HCT116 (cell line): ENCODE measurements around the gene ADPGK. TPM values are rescaled to one million over a fixed set of nuclear protein-coding genes. Genes with fewer than 3 reads are reported as not detected.

Experiments
- ATAC-seq: fragments of 200-7000 bp; cut with Tn5 transposase; 2 replicates; pipeline ENCODE4 v1.9.1; 2020; ENCODE audit warnings: mild to moderate bottlenecking, moderate library complexity
- BruUV-seq: library from RNA; stranded (reverse); fragments of 400-500 nt; replicated peaks from 2 replicates; lab custom pipeline; 2021; lab: Mats Ljungman, UMichigan
- CTCF ChIA-PET: fragments of 300-600 bp; sonication (Branson Sonifier 250); formaldehyde crosslinking; loops from one replicate; lab custom pipeline; 2021; ENCODE audit warnings: antibody characterized with exemption; lab: Charles Lee
- POLR2A ChIA-PET: fragments of 300-600, 350-600 bp; sonication (Branson Sonifier 250); formaldehyde crosslinking; loops from one replicate; lab custom pipeline; 2021; ENCODE audit warnings: antibody characterized with exemption; lab: Charles Lee
- RAD21 ChIA-PET, 2 experiments: fragments of 300-600 bp; sonication (Branson Sonifier 250); formaldehyde crosslinking; loops; one replicate each; lab custom pipeline; 2023; ENCODE audit warnings: low total read pairs in 2 of 2; ENCODE audit not compliant: uncharacterized antibody in 2 of 2, unreplicated experiment in 2 of 2, low non-redundant PET in 1 of 2; lab: Charles Lee
- DNase-seq: peaks from one replicate; pipeline ENCODE4 v3.0.0-alpha.2; 2010; ENCODE audit warnings: low read depth, low spot score
- H2AFZ ChIP-seq: fragments of 200-600 bp; shearing (Covaris generic), sonication (generic); 2 replicates; pipeline ENCODE4 v1.6.1; 2017; ENCODE audit warnings: low read depth, mixed run types, mixed read lengths, antibody characterized with exemption, low read length; ENCODE audit not compliant: poor library complexity, severe bottlenecking
- H3K27ac ChIP-seq: 2 replicates; pipeline ENCODE4 v1.5.1; 2012; ENCODE audit warnings: low read depth, low read length
- H3K27me3 ChIP-seq: fragments of 200-600 bp; sonication (generic); 2 replicates; pipeline ENCODE4 v1.6.1; 2016; ENCODE audit warnings: mixed run types, low read length, mixed read lengths; ENCODE audit not compliant: insufficient read depth
- H3K36me3 ChIP-seq, 2 experiments: fragments of 200-500 bp in 1 of 2; fragments of 200-600 bp in 1 of 2; sonication (Bioruptor generic) in 1 of 2; sonication (generic) in 1 of 2; 2 replicates each; pipeline versions ENCODE4 v1.5.1 to v1.6.1; 2014 to 2016; ENCODE audit warnings: low read length in 2 of 2, inconsistent platforms in 1 of 2, mixed read lengths in 1 of 2, mixed run types in 1 of 2; ENCODE audit not compliant: insufficient read depth in 2 of 2, control insufficient read depth in 1 of 2
- H3K4me1 ChIP-seq, 2 experiments: fragments of 200-600 bp in 1 of 2; sonication (generic) in 1 of 2; 2 replicates each; pipeline versions ENCODE4 v1.5.1 to v1.6.1; 2012 to 2017; ENCODE audit warnings: low read length in 2 of 2, inconsistent platforms in 1 of 2, mild to moderate bottlenecking in 1 of 2, mixed read lengths in 1 of 2, mixed run types in 1 of 2, moderate library complexity in 1 of 2; ENCODE audit not compliant: insufficient read depth in 2 of 2, control insufficient read depth in 1 of 2
- H3K4me2 ChIP-seq: fragments of 200-600 bp; sonication (generic); 2 replicates; pipeline ENCODE4 v1.6.1; 2017; ENCODE audit warnings: mixed run types, low read length, mixed read lengths
- H3K4me3 ChIP-seq, 2 experiments: fragments of 200-600 bp in 1 of 2; sonication (generic) in 1 of 2; replicated peaks in 1 of 2; 2 replicates each; pipeline ENCODE4 v1.5.1; 2011 to 2016; ENCODE audit warnings: low read length in 2 of 2, control low read depth in 1 of 2, low read depth in 1 of 2, mild to moderate bottlenecking in 1 of 2, mixed read lengths in 1 of 2, mixed run types in 1 of 2
- H3K79me2 ChIP-seq: fragments of 200-600 bp; sonication (generic); 2 replicates; pipeline ENCODE4 v1.6.1; 2017; ENCODE audit warnings: mild to moderate bottlenecking, mixed run types, low read length, moderate library complexity, mixed read lengths; ENCODE audit not compliant: insufficient read depth
- H3K9ac ChIP-seq: fragments of 200-600 bp; sonication (generic); 2 replicates; pipeline ENCODE4 v1.6.1; 2016; ENCODE audit warnings: low read length, mixed read lengths
- H3K9me2 ChIP-seq: fragments of 200-600 bp; sonication (generic), shearing (Covaris generic); 2 replicates; pipeline ENCODE4 v1.6.1; 2017; ENCODE audit warnings: mixed run types, mild to moderate bottlenecking, moderate library complexity; ENCODE audit not compliant: insufficient read depth
- H3K9me3 ChIP-seq, 2 experiments: fragments of 200-500 bp in 1 of 2; fragments of 200-600 bp in 1 of 2; sonication (Bioruptor generic) in 1 of 2; sonication (generic) in 1 of 2; 2 replicates each; pipeline ENCODE4 v1.6.1; 2014 to 2017; ENCODE audit warnings: low read length in 2 of 2, mixed read lengths in 2 of 2, inconsistent platforms in 1 of 2, low read depth in 1 of 2, mild to moderate bottlenecking in 1 of 2, mixed run types in 1 of 2, moderate library complexity in 1 of 2; ENCODE audit not compliant: control insufficient read depth in 1 of 2, insufficient read depth in 1 of 2
- H4K20me1 ChIP-seq: fragments of 200-600 bp; sonication (generic), shearing (Covaris generic); 2 replicates; pipeline ENCODE4 v1.6.1; 2017; ENCODE audit warnings: mixed run types, mild to moderate bottlenecking, moderate library complexity; ENCODE audit not compliant: insufficient read depth
- CBX3 ChIP-seq: IDR thresholded peaks from 2 replicates; pipeline ENCODE4 v1.6.1; 2012; ENCODE audit warnings: low read depth
- CEBPB ChIP-seq: IDR thresholded peaks from 2 replicates; pipeline ENCODE4 v1.6.1; 2012; ENCODE audit warnings: low read depth
- CTCF ChIP-seq, 3 experiments: fragments of 200-600 bp in 1 of 3; sonication (generic) in 1 of 3; IDR thresholded peaks in 2 of 3; conservative IDR thresholded peaks in 1 of 3; 2 replicates each; pipeline ENCODE4 v1.5.1; 2012 to 2017; ENCODE audit warnings: low read depth in 2 of 3, low read length in 2 of 3, antibody characterized with exemption in 1 of 3, borderline replicate concordance in 1 of 3, control low read depth in 1 of 3, mild to moderate bottlenecking in 1 of 3, mixed read lengths in 1 of 3, mixed run types in 1 of 3, moderate library complexity in 1 of 3; ENCODE audit not compliant: insufficient read depth in 1 of 3
- EGR1 ChIP-seq: IDR thresholded peaks from 2 replicates; pipeline ENCODE4 v1.6.1; 2012; ENCODE audit warnings: low read depth
- ELF1 ChIP-seq: IDR thresholded peaks from 2 replicates; pipeline ENCODE4 v1.6.1; 2012; ENCODE audit warnings: low read depth, borderline replicate concordance
- EZH2 ChIP-seq: fragments of 200-600 bp; sonication (generic); IDR thresholded peaks from 2 replicates; pipeline ENCODE4 v1.6.1; 2017; ENCODE audit warnings: antibody characterized with exemption, mixed run types
- FOSL1 ChIP-seq: IDR thresholded peaks from 2 replicates; pipeline ENCODE4 v1.6.1; 2012; ENCODE audit warnings: low read depth
- JUND ChIP-seq: IDR thresholded peaks from 2 replicates; pipeline ENCODE4 v1.6.1; 2012
- MAX ChIP-seq: IDR thresholded peaks from 2 replicates; pipeline ENCODE4 v1.6.1; 2012
- SIN3A ChIP-seq: IDR thresholded peaks from 2 replicates; pipeline ENCODE4 v1.6.1; 2012; ENCODE audit warnings: low read depth
- SRF ChIP-seq: IDR thresholded peaks from 2 replicates; pipeline ENCODE4 v1.6.1; 2012; ENCODE audit warnings: low read depth
- ZBTB33 ChIP-seq: IDR thresholded peaks from 2 replicates; pipeline ENCODE4 v1.6.1; 2011; ENCODE audit warnings: mild to moderate bottlenecking, low read length, moderate library complexity; ENCODE audit not compliant: insufficient replicate concordance; ENCODE audit errors: extremely low read depth
- ZFX ChIP-seq: fragments of 450-650 bp; IDR thresholded peaks from 2 replicates; pipeline ENCODE4 v1.6.1; 2017
- ZNF274 ChIP-seq: fragments of 200-500 bp; sonication (Bioruptor generic); IDR thresholded peaks from 2 replicates; pipeline ENCODE4 v1.6.1; 2014; ENCODE audit warnings: mild to moderate bottlenecking, low read depth, low read length, inconsistent platforms
- intact Hi-C: fragments of 100-400 bp; cut with micrococcal nuclease; formaldehyde crosslinking; loops from 2 replicates; pipeline ENCODE4 v1.10.0; 2022
- total RNA-seq: library from RNA; stranded (reverse); gene quantifications from one replicate; pipeline ENCODE4 v1.2.1, GENCODE V29; 2021; ENCODE audit not compliant: unreplicated experiment

ADPGK gene
- total RNA-seq, 1 experiment from 2014 or later: 41.5 TPM

GRCh38 chr15:72749700-72750099, 33.9 kb downstream of the ADPGK start (continued):
- no peak for TF ChIP-seq ZBTB33
- no peak for TF ChIP-seq EGR1
- no peak for TF ChIP-seq SRF
- TF ChIP-seq ZNF274: no peak
- TF ChIP-seq CTCF (IDR thresholded peaks at IDR 0.05 in 2 of 3, conservative IDR thresholded peaks at IDR 0.05 in 1 of 3; ENCODE audit: borderline replicate concordance in 1 of 3, insufficient read depth in 1 of 3, low read depth in 2 of 3, low read length in 2 of 3): no peak
- TF ChIP-seq CBX3: no peak
- TF ChIP-seq ZFX: no peak
- TF ChIP-seq MAX: no peak
- no peak for TF ChIP-seq CEBPB
- TF ChIP-seq ELF1: no peak
- TF ChIP-seq, all 23 proteins: peak for 0

- POLR2A ChIA-PET: no interaction called here
- TF ChIP-seq ELF1: no peak
- no peak for TF ChIP-seq ZNF274
- no peak for TF ChIP-seq CEBPB
- TF ChIP-seq SIN3A: no peak
- no peak for TF ChIP-seq EZH2
- TF ChIP-seq SRF: no peak
- no peak for TF ChIP-seq CBX3
- no peak for TF ChIP-seq FOSL1
- no peak for TF ChIP-seq JUND
- Histone ChIP-seq H4K20me1 (no peaks in the 10 kb centered on the region), H3K9me3 (no peaks in the 10 kb centered on the region), H3K9ac (no peak overlapping the region), H3K79me2 (no peaks in the 10 kb centered on the region), H3K4me2 (no peak overlapping the region), H3K4me1 (no peaks in the 10 kb centered on the region), H3K27me3 (no peaks in the 10 kb centered on the region), H3K27ac (no peak overlapping the region), H3K9me2 (no peaks in the 10 kb centered on the region), H2AFZ (no peak overlapping the region), H3K36me3 (peaks cover 0 to 7% of the 10 kb centered on the region in 2 experiments; a peak in 1 of 4 replicates), H3K4me3 (no peak overlapping the region)
- RAD21 ChIA-PET: no interaction called here
- intact Hi-C loops: no loop called here
- no TSS peak for BruUV-seq
- DNase-seq (no peak), ATAC-seq (no peak)
- CTCF ChIA-PET: no interaction called here
Measured at GRCh38 chr15:72740219-72740618, 43.3 kb downstream of the ADPGK start.
